Measurements from ENCODE around the gene MAU2. TPM values are rescaled to one million over a fixed set of nuclear protein-coding genes. Genes with fewer than 3 reads are reported as not detected.

The MAU2 gene
- total RNA-seq, 1 donor from 2014 or later: 37.0 TPM

DNA sequence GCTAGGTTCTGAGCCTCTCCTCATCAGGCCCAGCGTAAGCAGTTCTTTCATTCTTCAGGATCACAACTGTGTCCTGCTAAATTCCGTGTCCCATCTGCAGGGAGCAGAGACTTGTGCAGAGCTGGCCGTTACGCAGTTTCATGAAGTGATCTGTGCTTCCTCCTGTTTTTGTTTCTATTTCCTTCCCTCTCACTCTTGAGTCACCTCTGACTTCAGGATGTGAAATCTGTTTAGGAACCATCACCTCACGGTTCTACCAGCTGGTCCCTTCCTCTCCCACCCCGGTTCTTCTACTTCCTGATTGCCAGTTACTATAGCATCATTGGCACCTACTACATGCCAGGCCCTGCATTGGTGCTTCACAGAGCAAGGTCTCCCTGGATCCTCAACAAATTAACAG, 8.5 kb downstream of the MAU2 start:
- peaks cover 1% of the 10 kb centered on the region for H3K4me1 ChIP-seq (ENCODE audit: insufficient read depth, low read length)
- no peak overlapping the region for H3K4me3 Mint-ChIP-seq (ENCODE audit: unreplicated experiment)
- no peaks in the 10 kb centered on the region for H3K9me3 ChIP-seq (ENCODE audit: insufficient read depth, low read depth, low read length)
- peaks cover 18% of the 10 kb centered on the region for H3K36me3 ChIP-seq (ENCODE audit: insufficient read depth, low read length)
- TF ChIP-seq, protein P1, sequence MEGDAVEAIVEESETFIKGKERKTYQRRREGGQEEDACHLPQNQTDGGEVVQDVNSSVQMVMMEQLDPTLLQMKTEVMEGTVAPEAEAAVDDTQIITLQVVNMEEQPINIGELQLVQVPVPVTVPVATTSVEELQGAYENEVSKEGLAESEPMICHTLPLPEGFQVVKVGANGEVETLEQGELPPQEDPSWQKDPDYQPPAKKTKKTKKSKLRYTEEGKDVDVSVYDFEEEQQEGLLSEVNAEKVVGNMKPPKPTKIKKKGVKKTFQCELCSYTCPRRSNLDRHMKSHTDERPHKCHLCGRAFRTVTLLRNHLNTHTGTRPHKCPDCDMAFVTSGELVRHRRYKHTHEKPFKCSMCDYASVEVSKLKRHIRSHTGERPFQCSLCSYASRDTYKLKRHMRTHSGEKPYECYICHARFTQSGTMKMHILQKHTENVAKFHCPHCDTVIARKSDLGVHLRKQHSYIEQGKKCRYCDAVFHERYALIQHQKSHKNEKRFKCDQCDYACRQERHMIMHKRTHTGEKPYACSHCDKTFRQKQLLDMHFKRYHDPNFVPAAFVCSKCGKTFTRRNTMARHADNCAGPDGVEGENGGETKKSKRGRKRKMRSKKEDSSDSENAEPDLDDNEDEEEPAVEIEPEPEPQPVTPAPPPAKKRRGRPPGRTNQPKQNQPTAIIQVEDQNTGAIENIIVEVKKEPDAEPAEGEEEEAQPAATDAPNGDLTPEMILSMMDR (IDR thresholded peaks at IDR 0.05; ENCODE audit: insufficient read depth, low read depth, low read length): no peak
- no peak for TF ChIP-seq EZH2 (IDR thresholded peaks at IDR 0.05; ENCODE audit: insufficient read depth, low read length)
- H3K9me3 Mint-ChIP-seq (ENCODE audit: unreplicated experiment): no peaks in the 10 kb centered on the region
- H3K27me3 Mint-ChIP-seq (ENCODE audit: low read depth, unreplicated experiment): no peaks in the 10 kb centered on the region
- H3K9ac ChIP-seq (ENCODE audit: low read length): no peak overlapping the region
- peaks cover 14% of the 10 kb centered on the region for H3K36me3 Mint-ChIP-seq (ENCODE audit: low read depth, unreplicated experiment)
- peaks cover 70% of the 10 kb centered on the region for H3K79me2 ChIP-seq (ENCODE audit: insufficient read depth, low read length)
- H3K27ac Mint-ChIP-seq (ENCODE audit: unreplicated experiment): no peak overlapping the region
- H3K4me1 Mint-ChIP-seq (ENCODE audit: low read depth, unreplicated experiment): peaks cover under 1% of the 10 kb centered on the region
- H3K4me3 ChIP-seq (ENCODE audit: insufficient read depth, low read depth, low read length): no peak overlapping the region
- peaks cover 64% of the 10 kb centered on the region for H4K20me1 ChIP-seq (ENCODE audit: insufficient read depth, low read length)
- DNase-seq (ENCODE audit: low read depth) (no peak), FAIRE-seq (no peak)
- H2AFZ ChIP-seq (ENCODE audit: low read depth, low read length): no peak overlapping the region
- no peak overlapping the region for H3K27ac ChIP-seq (ENCODE audit: low read depth, low read length)
- no peaks in the 10 kb centered on the region for H3K27me3 ChIP-seq (ENCODE audit: insufficient read depth, low read length)
- no peak overlapping the region for H3K4me2 ChIP-seq (ENCODE audit: low read length)

DNA sequence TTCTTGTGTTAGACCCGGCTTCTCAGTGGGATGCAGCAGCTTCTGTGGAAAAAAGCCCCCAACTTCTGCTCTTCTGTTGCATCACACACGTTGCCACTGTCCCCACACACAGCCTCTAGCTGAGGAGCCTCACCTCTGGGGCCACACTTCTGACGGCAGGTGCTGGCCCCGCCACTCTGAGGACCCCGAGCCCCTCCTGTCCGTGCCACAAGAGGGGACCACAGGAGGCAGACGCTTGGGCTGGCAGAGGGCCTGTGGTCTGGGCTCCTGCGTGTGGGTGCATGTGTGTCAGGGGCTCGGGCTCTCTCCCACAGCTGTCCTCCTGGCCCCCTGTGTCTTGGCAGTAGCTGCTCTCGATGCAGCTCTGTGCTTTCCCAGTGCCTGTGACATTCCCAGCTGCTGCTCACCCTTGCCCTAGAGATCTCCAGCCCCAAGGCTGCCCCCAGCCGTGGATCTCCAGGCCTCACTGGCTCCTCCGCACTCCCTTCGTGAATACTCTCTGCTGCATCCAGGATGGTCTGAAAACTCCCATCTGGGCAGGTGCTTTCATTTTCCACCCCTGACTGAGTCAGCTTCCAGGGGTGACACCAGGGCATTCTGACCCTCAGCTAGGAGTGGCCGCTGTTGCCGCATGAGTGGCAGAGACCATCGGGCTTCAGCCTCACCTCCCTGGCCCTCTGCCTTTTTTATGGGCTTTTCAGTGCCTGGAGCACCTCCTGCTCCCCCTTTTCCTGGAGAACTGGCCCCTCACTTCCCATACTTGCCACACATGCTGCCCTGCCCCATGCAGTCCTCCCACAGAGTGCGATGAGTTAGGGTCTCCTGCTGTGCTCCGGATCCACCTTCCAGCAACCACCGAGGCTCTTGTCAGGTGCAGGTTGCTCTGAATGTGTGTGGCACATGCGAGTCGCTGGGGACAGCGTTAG, 13.7 kb downstream of the MAU2 start:
- peaks cover 58% of the 10 kb centered on the region for H4K20me1 ChIP-seq (ENCODE audit: insufficient read depth, low read length)
- H3K4me2 ChIP-seq (ENCODE audit: low read length): no peak overlapping the region
- no peak overlapping the region for H3K4me3 Mint-ChIP-seq (ENCODE audit: unreplicated experiment)
- no peak overlapping the region for H3K9ac ChIP-seq (ENCODE audit: low read length)
- no peak overlapping the region for H3K27ac Mint-ChIP-seq (ENCODE audit: unreplicated experiment)
- H3K36me3 Mint-ChIP-seq (ENCODE audit: low read depth, unreplicated experiment): peaks cover 15% of the 10 kb centered on the region
- H3K9me3 ChIP-seq (ENCODE audit: insufficient read depth, low read depth, low read length): no peaks in the 10 kb centered on the region
- H3K27me3 Mint-ChIP-seq (ENCODE audit: low read depth, unreplicated experiment): no peaks in the 10 kb centered on the region
- peaks cover 12% of the 10 kb centered on the region for H3K4me1 ChIP-seq (ENCODE audit: insufficient read depth, low read length)
- H2AFZ ChIP-seq (ENCODE audit: low read depth, low read length): no peak overlapping the region
- H3K27ac ChIP-seq (ENCODE audit: low read depth, low read length): no peak overlapping the region
- H3K27me3 ChIP-seq (ENCODE audit: insufficient read depth, low read length): no peaks in the 10 kb centered on the region
- H3K4me3 ChIP-seq (ENCODE audit: insufficient read depth, low read depth, low read length): no peak overlapping the region
- FAIRE-seq: no peak
- DNase-seq (ENCODE audit: low read depth): no peak
- TF ChIP-seq, protein P1 (IDR thresholded peaks at IDR 0.05; ENCODE audit: insufficient read depth, low read depth, low read length): no peak
- no peak for TF ChIP-seq EZH2 (IDR thresholded peaks at IDR 0.05; ENCODE audit: insufficient read depth, low read length)
- peaks cover 45% of the 10 kb centered on the region for H3K79me2 ChIP-seq (ENCODE audit: insufficient read depth, low read length)
- no peaks in the 10 kb centered on the region for H3K4me1 Mint-ChIP-seq (ENCODE audit: low read depth, unreplicated experiment)
- peaks cover 28% of the 10 kb centered on the region for H3K36me3 ChIP-seq (ENCODE audit: insufficient read depth, low read length)
- no peaks in the 10 kb centered on the region for H3K9me3 Mint-ChIP-seq (ENCODE audit: unreplicated experiment)

DNA sequence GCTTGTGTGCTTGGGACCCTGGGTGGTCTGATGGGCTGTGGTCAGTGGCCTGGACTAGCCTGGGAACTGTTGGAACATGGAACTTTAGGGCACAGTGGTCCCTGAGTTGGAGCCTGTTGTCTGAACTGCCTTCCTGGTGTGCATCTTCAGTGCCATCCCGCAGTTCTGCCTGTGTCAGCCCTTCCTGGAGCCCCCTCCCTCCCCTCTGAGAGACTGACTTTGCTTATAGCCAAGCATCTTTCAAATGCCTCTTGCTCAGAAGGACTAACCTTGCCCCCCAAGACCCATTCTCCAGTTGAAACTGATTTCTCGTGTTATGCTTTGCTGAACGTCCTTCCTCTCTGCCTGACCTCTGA, 14.3 kb downstream of the MAU2 start:
- DNase-seq (ENCODE audit: low read depth): no peak
- peaks cover 15% of the 10 kb centered on the region for H3K36me3 Mint-ChIP-seq (ENCODE audit: low read depth, unreplicated experiment)
- Histone ChIP-seq H2AFZ (ENCODE audit: low read depth, low read length) (no peak overlapping the region), H3K4me1 (ENCODE audit: insufficient read depth, low read length) (peaks cover 12% of the 10 kb centered on the region), H3K79me2 (ENCODE audit: insufficient read depth, low read length) (peaks cover 42% of the 10 kb centered on the region), H3K27ac (ENCODE audit: low read depth, low read length) (no peak overlapping the region), H3K9ac (ENCODE audit: low read length) (no peak overlapping the region), H3K27me3 (ENCODE audit: insufficient read depth, low read length) (no peaks in the 10 kb centered on the region), H3K36me3 (ENCODE audit: insufficient read depth, low read length) (peaks cover 26% of the 10 kb centered on the region), H3K4me2 (ENCODE audit: low read length) (no peak overlapping the region), H3K4me3 (ENCODE audit: insufficient read depth, low read depth, low read length) (no peak overlapping the region), H3K9me3 (ENCODE audit: insufficient read depth, low read depth, low read length) (no peaks in the 10 kb centered on the region), H4K20me1 (ENCODE audit: insufficient read depth, low read length) (peaks cover 54% of the 10 kb centered on the region)
- H3K27ac Mint-ChIP-seq (ENCODE audit: unreplicated experiment): no peak overlapping the region
- TF ChIP-seq, protein P1 (IDR thresholded peaks at IDR 0.05; ENCODE audit: insufficient read depth, low read depth, low read length): no peak
- TF ChIP-seq EZH2 (IDR thresholded peaks at IDR 0.05; ENCODE audit: insufficient read depth, low read length): no peak
- no peaks in the 10 kb centered on the region for H3K9me3 Mint-ChIP-seq (ENCODE audit: unreplicated experiment)
- H3K27me3 Mint-ChIP-seq (ENCODE audit: low read depth, unreplicated experiment): no peaks in the 10 kb centered on the region
- H3K4me1 Mint-ChIP-seq (ENCODE audit: low read depth, unreplicated experiment): no peaks in the 10 kb centered on the region
- FAIRE-seq: no peak
- H3K4me3 Mint-ChIP-seq (ENCODE audit: unreplicated experiment): no peak overlapping the region
